ENCODE measurements around the gene MECR.
A peak's percentile ranks its signal among the peaks of the same experiment; 100 is the strongest.
"Not testable (repeated sequence)": the region's sequence is repeated elsewhere in the genome, so short reads cannot be mapped to it uniquely, and the experiment has no call there.

MECR gene

GRCh38 chr1:29238620-29239002 lies 7.9 kb upstream of the MECR start:
- H3K27ac ChIP-seq: peak overlapping the region; percentile 91
- DNase-seq (ENCODE audit: low spot score): no peak
- TF ChIP-seq CTCF (conservative IDR thresholded peaks at IDR 0.05; ENCODE audit: low read depth): no peak
- ChIA-PET CTCF (interaction anchor here (0.7 to 0.8 kb wide), 2 partner anchors 32 to 36 kb away, joined by 3 to 4 read pairs; no protein-coding TSS in a partner anchor), POLR2A (ENCODE audit: low non-redundant PET) (no interaction called here)

GRCh38 chr1:29237852-29238619 lies 7.3 kb upstream of the MECR start:
- ChIA-PET CTCF (interaction anchor here (0.6 to 0.7 kb wide), 2 partner anchors 37 to 463 kb away, joined by 3 to 4 read pairs; no protein-coding TSS in a partner anchor), POLR2A (ENCODE audit: low non-redundant PET) (no interaction called here)
- DNase-seq (ENCODE audit: low spot score): no peak
- peak overlapping the region; percentile 91 for H3K27ac ChIP-seq
- TF ChIP-seq CTCF (conservative IDR thresholded peaks at IDR 0.05; ENCODE audit: low read depth): no peak

- TF ChIP-seq CTCF (conservative IDR thresholded peaks at IDR 0.05; ENCODE audit: low read depth): no peak
- POLR2A ChIA-PET (ENCODE audit: low non-redundant PET): no interaction called here
- peak overlapping the region; percentile 91 for H3K27ac ChIP-seq
- DNase-seq (ENCODE audit: low spot score): no peak
- CTCF ChIA-PET: interaction anchor here (0.5 to 1.0 kb wide), 5 partner anchors 22 to 1471 kb away, joined by 3 to 5 read pairs (median 3); no protein-coding TSS in a partner anchor
Observed at GRCh38 chr1:29237129-29237821, 6.5 kb upstream of the MECR start.

- CTCF ChIA-PET: interaction anchor here (0.5 to 1.0 kb wide), 5 partner anchors 22 to 1471 kb away, joined by 3 to 5 read pairs (median 3); no protein-coding TSS in a partner anchor
- POLR2A ChIA-PET (ENCODE audit: low non-redundant PET): no interaction called here
- DNase-seq (ENCODE audit: low spot score): no peak
- H3K27ac ChIP-seq: peak overlapping the region; percentile 91
- TF ChIP-seq CTCF (conservative IDR thresholded peaks at IDR 0.05; ENCODE audit: low read depth): no peak
Observed at GRCh38 chr1:29236712-29237128, 6.0 kb upstream of the MECR start.

- peak within 1 kb of the TSS; percentile 91 for H3K27ac ChIP-seq
- peak; percentile 82 for DNase-seq (ENCODE audit: low spot score)
- POLR2A ChIA-PET (ENCODE audit: low non-redundant PET): no interaction called here
- peak; percentile 91 for TF ChIP-seq CTCF (conservative IDR thresholded peaks at IDR 0.05; ENCODE audit: low read depth)
- CTCF ChIA-PET: interaction anchor here (0.5 to 1.0 kb wide), 6 partner anchors 23 to 1012 kb away, joined by 3 to 5 read pairs (median 4); no protein-coding TSS in a partner anchor
Observed at GRCh38 chr1:29235955-29236711, 5.4 kb upstream of the MECR start, which contains the start of gene PTPRU. Gene PTPRU, plus strand, starts transcription at chr1:29236522. Its CDS starts 123 bp downstream, at chr1:29236645.

GRCh38 chr1:29234881-29235280 lies 4.1 kb upstream of the MECR start:
- DNase-seq (ENCODE audit: low spot score); H3K27ac ChIP-seq: not testable (repeated sequence)
- POLR2A ChIA-PET (ENCODE audit: low non-redundant PET): interaction anchor here (0.6 kb wide), 1 partner anchor 10 kb away, joined by 3 read pairs; no protein-coding TSS in a partner anchor
- CTCF ChIA-PET: interaction anchor here (0.7 to 1.0 kb wide), 3 partner anchors 11 to 1447 kb away, joined by 3 read pairs; no protein-coding TSS in a partner anchor
